KMS-11 (cell line): Measurements from ENCODE around the gene GNS.

ENCODE experiments used
- H2AFZ ChIP-seq: fragments of 200-600 bp; sonication (generic); 2 replicates; pipeline ENCODE4 v1.6.1; 2016; ENCODE audit warnings: antibody characterized with exemption, mixed run types, low read depth
- H3K27ac ChIP-seq: fragments of 200-600 bp; sonication (generic); 2 replicates; pipeline ENCODE4 v1.6.1; 2016; ENCODE audit warnings: mild to moderate bottlenecking, mixed run types
- H3K27me3 ChIP-seq: fragments of 200-600 bp; sonication (generic); 2 replicates; pipeline ENCODE4 v1.6.1; 2017; ENCODE audit warnings: mild to moderate bottlenecking, low read depth, mixed run types, moderate library complexity; ENCODE audit not compliant: insufficient read depth
- H3K36me3 ChIP-seq: fragments of 200-600 bp; sonication (generic); 2 replicates; pipeline ENCODE4 v1.6.1; 2017; ENCODE audit warnings: mild to moderate bottlenecking, mixed run types; ENCODE audit not compliant: insufficient read depth
- H3K4me1 ChIP-seq: fragments of 200-600 bp; sonication (generic); 2 replicates; pipeline ENCODE4 v1.6.1; 2016; ENCODE audit warnings: mild to moderate bottlenecking, low read depth, mixed run types; ENCODE audit not compliant: poor library complexity, severe bottlenecking
- H3K4me2 ChIP-seq: fragments of 200-600 bp; sonication (generic); 2 replicates; pipeline ENCODE4 v1.7.0; 2016; ENCODE audit warnings: mild to moderate bottlenecking, mixed run types
- H3K4me3 ChIP-seq: fragments of 200-600 bp; sonication (generic); IDR thresholded peaks from 2 replicates; pipeline ENCODE4 v1.6.1; 2017; ENCODE audit warnings: low read depth, low read length, mixed read lengths; ENCODE audit not compliant: insufficient read depth
- H3K79me2 ChIP-seq: fragments of 200-600 bp; sonication (generic); 2 replicates; pipeline ENCODE4 v1.6.1; 2016; ENCODE audit warnings: low read depth, mixed run types; ENCODE audit not compliant: insufficient read depth
- H3K9ac ChIP-seq: fragments of 200-600 bp; sonication (generic); 2 replicates; pipeline ENCODE4 v1.6.1; 2016; ENCODE audit warnings: mild to moderate bottlenecking, mixed run types
- H4K20me1 ChIP-seq: fragments of 200-600 bp; sonication (generic); 2 replicates; pipeline ENCODE4 v1.6.1; 2016; ENCODE audit warnings: mild to moderate bottlenecking, mixed run types; ENCODE audit not compliant: insufficient read depth
- CTCF ChIP-seq: fragments of 200-600 bp; sonication (generic); conservative IDR thresholded peaks from 2 replicates; pipeline ENCODE4 v1.6.1; 2017; ENCODE audit warnings: low read depth, mild to moderate bottlenecking, antibody characterized with exemption, low read length, moderate library complexity, mixed read lengths

GNS gene

GRCh38 chr12:64707926-64708325, 51.3 kb downstream of the GNS start:
- Histone ChIP-seq H2AFZ (no peak overlapping the region), H3K9ac (no peak overlapping the region), H3K4me1 (no peaks in the 10 kb centered on the region), H3K79me2 (no peaks in the 10 kb centered on the region), H3K4me3 (no peak overlapping the region), H4K20me1 (no peaks in the 10 kb centered on the region), H3K36me3 (no peaks in the 10 kb centered on the region), H3K4me2 (no peak overlapping the region), H3K27me3 (no peaks in the 10 kb centered on the region), H3K27ac (no peak overlapping the region)
- no peak for TF ChIP-seq CTCF

GRCh38 chr12:64707362-64707761, 51.8 kb downstream of the GNS start:
- no peaks in the 10 kb centered on the region for H4K20me1 ChIP-seq
- H3K27me3 ChIP-seq = no peaks in the 10 kb centered on the region
- no peaks in the 10 kb centered on the region for H3K79me2 ChIP-seq
- no peak overlapping the region for H3K27ac ChIP-seq
- no peak overlapping the region for H2AFZ ChIP-seq
- H3K9ac ChIP-seq = no peak overlapping the region
- no peaks in the 10 kb centered on the region for H3K4me1 ChIP-seq
- H3K36me3 ChIP-seq = no peaks in the 10 kb centered on the region
- H3K4me3 ChIP-seq = no peak overlapping the region
- no peak for TF ChIP-seq CTCF
- H3K4me2 ChIP-seq = no peak overlapping the region

- Histone ChIP-seq H3K4me2 (no peak overlapping the region), H3K4me3 (no peak overlapping the region), H3K4me1 (no peaks in the 10 kb centered on the region), H3K36me3 (no peaks in the 10 kb centered on the region), H3K9ac (no peak overlapping the region), H2AFZ (no peak overlapping the region), H3K27me3 (no peaks in the 10 kb centered on the region), H3K27ac (no peak overlapping the region), H3K79me2 (no peaks in the 10 kb centered on the region), H4K20me1 (no peaks in the 10 kb centered on the region)
- TF ChIP-seq CTCF = no peak
Measured at GRCh38 chr12:64706857-64707256, 52.3 kb downstream of the GNS start.

DNA sequence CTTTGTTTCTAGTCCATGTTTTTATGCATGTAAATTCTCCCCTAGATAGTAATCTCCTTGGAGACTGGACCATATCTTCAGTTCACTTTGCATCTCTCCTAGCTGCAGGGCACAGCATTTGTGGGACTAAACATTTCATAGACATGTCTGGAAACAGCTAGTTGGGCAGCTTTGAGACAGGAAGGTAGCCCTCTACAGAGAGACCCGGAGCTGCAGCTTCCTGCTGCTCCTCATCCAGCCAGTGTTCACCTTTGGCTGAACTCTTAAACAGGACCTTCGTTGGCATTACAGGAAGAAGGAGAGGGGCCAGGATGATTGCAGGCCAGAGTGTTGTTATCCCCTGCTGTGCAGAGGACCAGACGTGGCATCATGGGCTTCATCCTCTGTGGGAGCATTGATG, 52.9 kb downstream of the GNS start:
- TF ChIP-seq CTCF = no peak
- Histone ChIP-seq H3K79me2 (no peaks in the 10 kb centered on the region), H3K36me3 (no peaks in the 10 kb centered on the region), H3K27me3 (no peaks in the 10 kb centered on the region), H3K27ac (no peak overlapping the region), H3K4me1 (peaks cover 4% of the 10 kb centered on the region), H4K20me1 (no peaks in the 10 kb centered on the region), H3K4me3 (no peak overlapping the region), H3K9ac (no peak overlapping the region), H3K4me2 (no peak overlapping the region), H2AFZ (no peak overlapping the region)
